ENCODE data around the gene COL1A1. TPM values are rescaled to one million over a fixed set of nuclear protein-coding genes. Genes with fewer than 3 reads are reported as not detected.

The COL1A1 gene
- total RNA-seq, 1 donor from 2014 or later = 105 TPM

DNA sequence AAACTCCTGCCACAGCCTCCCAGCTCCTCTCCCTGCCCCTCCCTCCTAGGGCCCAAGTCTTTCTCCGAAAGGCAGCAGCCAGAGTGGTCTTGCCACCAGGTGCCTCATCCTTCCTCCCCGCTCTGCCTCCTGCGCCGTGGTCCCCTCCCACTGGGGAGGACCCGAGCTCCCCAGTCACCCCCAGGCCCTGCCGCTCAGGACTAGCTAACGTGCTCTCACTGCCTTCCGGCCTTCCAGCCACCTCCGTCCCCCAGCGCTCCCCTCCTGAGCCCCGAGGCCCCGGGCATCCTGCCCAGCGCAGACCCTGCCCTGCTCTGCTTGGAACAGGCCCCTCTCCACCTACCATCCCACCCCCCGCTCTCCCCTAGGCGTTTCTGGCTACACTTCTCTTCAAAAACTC is 19.4 kb upstream of the COL1A1 start:
- no peak overlapping the region for H3K4me3 ChIP-seq (ENCODE audit: low read depth, low read length)
- DNase-seq (ENCODE audit: low read depth) = no peak
- TF ChIP-seq, protein P1, sequence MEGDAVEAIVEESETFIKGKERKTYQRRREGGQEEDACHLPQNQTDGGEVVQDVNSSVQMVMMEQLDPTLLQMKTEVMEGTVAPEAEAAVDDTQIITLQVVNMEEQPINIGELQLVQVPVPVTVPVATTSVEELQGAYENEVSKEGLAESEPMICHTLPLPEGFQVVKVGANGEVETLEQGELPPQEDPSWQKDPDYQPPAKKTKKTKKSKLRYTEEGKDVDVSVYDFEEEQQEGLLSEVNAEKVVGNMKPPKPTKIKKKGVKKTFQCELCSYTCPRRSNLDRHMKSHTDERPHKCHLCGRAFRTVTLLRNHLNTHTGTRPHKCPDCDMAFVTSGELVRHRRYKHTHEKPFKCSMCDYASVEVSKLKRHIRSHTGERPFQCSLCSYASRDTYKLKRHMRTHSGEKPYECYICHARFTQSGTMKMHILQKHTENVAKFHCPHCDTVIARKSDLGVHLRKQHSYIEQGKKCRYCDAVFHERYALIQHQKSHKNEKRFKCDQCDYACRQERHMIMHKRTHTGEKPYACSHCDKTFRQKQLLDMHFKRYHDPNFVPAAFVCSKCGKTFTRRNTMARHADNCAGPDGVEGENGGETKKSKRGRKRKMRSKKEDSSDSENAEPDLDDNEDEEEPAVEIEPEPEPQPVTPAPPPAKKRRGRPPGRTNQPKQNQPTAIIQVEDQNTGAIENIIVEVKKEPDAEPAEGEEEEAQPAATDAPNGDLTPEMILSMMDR (conservative IDR thresholded peaks at IDR 0.05; ENCODE audit: low read depth, low read length) = no peak

DNA sequence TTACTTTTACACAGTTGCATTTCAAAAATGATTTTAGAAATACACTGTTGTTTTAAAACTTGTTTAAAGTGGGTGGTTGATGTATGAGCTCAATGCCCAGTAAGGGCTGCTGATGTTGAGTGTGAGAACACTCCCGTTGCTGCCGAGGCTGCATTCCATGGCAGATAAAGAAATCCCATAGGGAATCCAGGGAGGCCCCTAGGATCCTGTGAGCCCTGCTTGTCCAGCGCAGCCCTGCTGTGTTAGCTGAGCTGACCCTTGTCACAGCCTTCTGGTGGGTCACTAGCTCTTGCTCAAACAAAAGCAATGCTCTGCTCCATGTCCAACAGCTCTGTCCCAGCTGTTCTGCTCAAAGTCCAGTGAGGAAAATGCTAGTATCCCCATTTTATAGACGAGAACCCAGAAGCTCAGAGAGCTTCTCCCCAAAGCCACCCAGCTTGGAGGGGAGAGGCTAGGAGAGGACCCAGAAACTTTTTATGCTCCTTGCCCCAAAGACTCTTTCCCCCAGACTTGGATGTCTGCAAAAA is 18.6 kb upstream of the COL1A1 start:
- DNase-seq (ENCODE audit: low read depth) = no peak
- TF ChIP-seq, protein P1 (conservative IDR thresholded peaks at IDR 0.05; ENCODE audit: low read depth, low read length) = no peak
- H3K4me3 ChIP-seq (ENCODE audit: low read depth, low read length) = no peak overlapping the region

DNA sequence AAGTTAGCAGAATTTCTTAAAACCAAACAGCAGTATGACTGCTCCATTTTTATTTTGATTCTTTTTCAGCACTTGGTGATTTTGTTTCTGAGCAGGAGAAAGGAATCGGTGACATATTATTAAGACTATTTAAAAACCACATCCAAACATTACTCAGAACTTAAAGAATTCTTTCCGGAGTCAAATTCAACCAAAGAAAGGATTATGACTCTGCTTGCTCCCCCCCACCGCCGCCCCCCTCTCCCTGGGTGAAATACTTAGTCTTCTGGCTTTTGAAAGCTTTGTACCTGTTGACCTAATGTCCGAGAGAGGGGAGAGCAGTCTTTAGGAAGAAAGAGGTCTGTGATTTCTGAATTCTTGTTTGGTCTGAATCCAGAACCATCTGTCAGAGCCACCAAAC is 17.9 kb upstream of the COL1A1 start:
- H3K4me3 ChIP-seq (ENCODE audit: low read depth, low read length) = no peak overlapping the region
- TF ChIP-seq, protein P1 (conservative IDR thresholded peaks at IDR 0.05; ENCODE audit: low read depth, low read length) = no peak
- DNase-seq (ENCODE audit: low read depth) = peak; percentile 51

DNA sequence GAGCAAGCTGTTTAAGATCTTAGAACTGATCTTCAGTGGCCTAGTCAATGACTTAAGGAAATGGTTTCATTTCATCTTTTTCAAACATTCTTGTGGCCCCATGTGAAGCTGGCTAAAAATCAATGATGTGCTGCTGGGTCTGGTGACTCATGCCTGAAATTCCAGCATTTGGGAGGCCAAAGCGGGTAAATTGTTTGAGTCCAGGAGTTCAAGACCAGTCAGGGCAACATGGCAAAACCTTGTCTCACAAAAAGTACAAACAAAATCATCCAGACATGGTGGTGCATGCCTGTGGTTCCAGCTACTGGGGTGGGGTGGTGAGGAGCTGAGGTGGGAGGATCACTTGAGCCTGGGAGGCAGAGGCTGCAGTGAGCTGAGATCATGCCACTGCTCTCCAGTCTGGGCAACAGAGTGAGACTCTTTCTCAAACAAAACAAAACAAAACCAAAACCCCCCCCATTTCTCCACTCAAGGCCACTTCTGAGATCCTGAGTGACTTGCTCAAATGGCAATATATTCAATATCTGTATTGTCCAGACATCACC is 17.4 kb upstream of the COL1A1 start:
- H3K4me3 ChIP-seq (ENCODE audit: low read depth, low read length) = no peak overlapping the region
- TF ChIP-seq, protein P1 (conservative IDR thresholded peaks at IDR 0.05; ENCODE audit: low read depth, low read length) = no peak
- peak; percentile 49 for DNase-seq (ENCODE audit: low read depth)

DNA sequence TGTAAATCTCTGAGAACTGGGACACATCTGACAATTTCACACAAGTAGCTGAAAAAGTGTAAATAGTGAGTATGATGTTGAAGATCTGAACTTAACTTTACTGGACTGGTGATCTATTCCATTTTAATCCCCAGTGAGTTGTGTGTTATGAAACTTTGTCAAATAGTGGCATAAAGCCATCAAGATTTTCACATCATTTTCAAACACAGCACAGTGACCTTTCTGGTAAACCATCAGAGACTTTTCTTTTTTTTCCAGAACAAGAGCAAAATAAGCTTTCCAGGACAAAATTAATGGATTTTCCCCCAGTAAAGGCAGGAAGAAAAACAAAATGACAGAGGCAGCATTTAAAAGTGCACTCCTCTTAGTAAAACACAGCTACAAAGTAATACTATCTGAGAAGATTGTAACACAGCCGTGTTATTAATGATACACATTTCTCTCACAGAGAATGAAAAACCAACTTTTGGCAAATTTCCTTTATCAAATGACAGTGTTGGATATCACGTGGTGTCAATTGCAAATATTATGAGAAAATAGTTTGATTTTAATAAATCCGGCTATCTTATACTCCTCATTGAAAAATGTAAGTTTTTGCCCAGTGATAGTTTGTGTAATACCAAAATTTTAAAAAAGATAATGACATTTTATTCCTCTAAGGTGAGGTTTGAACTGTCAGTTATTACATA is 16.8 kb upstream of the COL1A1 start:
- TF ChIP-seq, protein P1 (conservative IDR thresholded peaks at IDR 0.05; ENCODE audit: low read depth, low read length) = no peak
- no peak for DNase-seq (ENCODE audit: low read depth)
- H3K4me3 ChIP-seq (ENCODE audit: low read depth, low read length) = no peak overlapping the region

DNA sequence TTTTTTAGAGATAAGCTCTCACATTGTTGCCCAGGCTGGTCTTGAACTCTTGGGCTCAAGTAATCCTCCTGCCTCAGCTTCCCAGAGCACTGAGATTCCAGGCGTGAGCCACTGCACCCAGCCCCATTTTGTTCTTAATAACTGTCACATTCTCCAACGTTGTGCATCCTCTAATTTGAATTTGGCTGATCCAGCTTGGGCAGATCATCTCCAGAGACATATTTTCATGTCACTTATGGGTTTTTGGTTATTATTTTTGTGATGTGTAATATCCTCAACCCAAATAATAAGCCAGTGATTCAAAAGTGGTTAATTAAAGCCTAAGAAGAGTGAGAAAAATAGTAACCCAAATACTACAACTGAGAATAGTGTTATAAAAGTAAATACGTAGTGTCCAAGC is 16.2 kb upstream of the COL1A1 start:
- no peak for DNase-seq (ENCODE audit: low read depth)
- TF ChIP-seq, protein P1 (conservative IDR thresholded peaks at IDR 0.05; ENCODE audit: low read depth, low read length) = no peak
- no peak overlapping the region for H3K4me3 ChIP-seq (ENCODE audit: low read depth, low read length)

Measured in epithelial cell of proximal tubule (primary cell).